ENCODE measurements around the gene RSRP1. TPM values are rescaled to one million over a fixed set of nuclear protein-coding genes. Genes with fewer than 3 reads are reported as not detected.

RSRP1 gene
- total and polyA plus RNA-seq, 2 of the 8 experiments (the other 6 are each of a cell fraction or from before 2014, with no cell fraction given), result 32.9 to 59.4 TPM

DNA sequence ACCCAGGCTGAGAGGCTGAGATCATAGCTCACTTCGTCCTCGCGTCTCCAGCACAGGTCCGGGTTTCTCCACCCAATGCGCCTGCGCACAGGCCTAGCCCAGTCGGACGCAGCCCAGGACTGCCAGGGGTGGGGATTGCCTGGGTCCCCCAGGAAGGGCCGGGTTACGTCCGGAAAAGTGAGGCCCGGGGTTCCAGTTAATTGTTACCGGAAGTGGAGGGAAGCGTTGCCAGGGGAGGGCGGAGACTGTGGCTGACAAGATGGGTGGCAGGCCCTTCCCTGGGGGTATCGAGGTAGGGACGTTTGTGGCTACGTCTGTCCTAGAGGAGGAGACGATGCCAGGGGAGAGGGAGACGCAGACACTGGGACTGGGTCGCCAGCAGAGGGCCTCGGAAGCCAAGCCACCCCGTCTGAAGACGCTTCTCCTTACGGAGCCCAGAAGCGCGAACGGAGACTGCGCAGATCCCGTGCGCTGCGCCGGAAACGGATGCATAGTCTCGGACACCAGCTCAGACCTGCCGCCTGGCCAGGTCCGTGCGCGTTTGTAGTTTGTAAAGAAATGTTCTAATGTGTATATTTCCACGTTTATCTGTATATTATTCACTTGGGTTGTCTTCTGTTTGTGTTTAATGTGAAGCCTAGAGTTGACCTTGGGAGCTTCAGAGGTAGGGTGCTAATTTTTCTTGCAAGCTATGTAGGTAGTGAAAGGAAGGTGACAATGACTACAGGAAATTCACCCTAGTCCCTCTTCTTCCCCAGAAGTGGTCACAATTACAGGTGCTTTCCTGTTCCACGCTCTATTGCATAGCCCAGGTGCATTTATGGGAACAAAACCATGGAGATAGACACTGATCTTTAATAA, 7.3 kb downstream of the RSRP1 start (continued):
- TF ChIP-seq CEBPB (IDR thresholded peaks at IDR 0.05; ENCODE audit: low read depth, low read length) (no peak), EZH2 (IDR thresholded peaks at IDR 0.05; ENCODE audit: low read depth, low read length, severe bottlenecking) (no peak), TAF1 (IDR thresholded peaks at IDR 0.05; ENCODE audit: low read depth, low read length) (peak; percentile 65), POU5F1 (IDR thresholded peaks at IDR 0.05; ENCODE audit: low read depth, low read length) (no peak), RFX5 (IDR thresholded peaks at IDR 0.05; ENCODE audit: borderline replicate concordance, low read depth, low read length) (no peak), TAF7 (optimal IDR thresholded peaks at IDR 0.05; ENCODE audit: borderline replicate concordance, low read depth, low read length) (peak; percentile 9), FOSL1 (IDR thresholded peaks at IDR 0.05; ENCODE audit: insufficient read depth, low read depth, low read length) (no peak), RNF2 (IDR thresholded peaks at IDR 0.05; ENCODE audit: borderline replicate concordance, low read depth, low read length, missing control alignments, poor library complexity, severe bottlenecking) (no peak), NANOG (IDR thresholded peaks at IDR 0.05; ENCODE audit: insufficient read depth, low read depth, low read length, poor library complexity, severe bottlenecking) (no peak), SAP30 (IDR thresholded peaks at IDR 0.05; ENCODE audit: insufficient read depth, insufficient replicate concordance, low read length) (peak; percentile 52), CHD2 (IDR thresholded peaks at IDR 0.05; ENCODE audit: low read length) (no peak; the same call in 1 of the 2 replicates), JUN (IDR thresholded peaks at IDR 0.05; ENCODE audit: low read depth, low read length) (no peak), TBP (IDR thresholded peaks at IDR 0.05; ENCODE audit: low read depth, low read length) (peak; percentile 51; the same call in 1 of the 2 replicates), GABPA (IDR thresholded peaks at IDR 0.05; ENCODE audit: borderline replicate concordance, insufficient read depth, low read length) (peak; percentile 80; the same call in 1 of the 2 replicates), JUND (IDR thresholded peaks at IDR 0.05; ENCODE audit: low read length) (peak; percentile 30; the same call in 1 of the 2 replicates), CTBP2 (IDR thresholded peaks at IDR 0.05; ENCODE audit: borderline replicate concordance, insufficient read depth, insufficient read length, low read length) (no peak), CBX5 (IDR thresholded peaks at IDR 0.05; ENCODE audit: low read depth, low read length) (no peak), KDM4A (IDR thresholded peaks at IDR 0.05; ENCODE audit: low read depth, low read length, severe bottlenecking) (peak; percentile 62), YY1 (IDR thresholded peaks at IDR 0.05; ENCODE audit: low read depth, low read length) (peak; percentile 81), RBBP5 (IDR thresholded peaks at IDR 0.05; ENCODE audit: borderline replicate concordance, low read depth, low read length) (no peak)
- TF ChIP-seq, protein P1, sequence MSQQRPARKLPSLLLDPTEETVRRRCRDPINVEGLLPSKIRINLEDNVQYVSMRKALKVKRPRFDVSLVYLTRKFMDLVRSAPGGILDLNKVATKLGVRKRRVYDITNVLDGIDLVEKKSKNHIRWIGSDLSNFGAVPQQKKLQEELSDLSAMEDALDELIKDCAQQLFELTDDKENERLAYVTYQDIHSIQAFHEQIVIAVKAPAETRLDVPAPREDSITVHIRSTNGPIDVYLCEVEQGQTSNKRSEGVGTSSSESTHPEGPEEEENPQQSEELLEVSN (IDR thresholded peaks at IDR 0.05), result 0 out of 2 replicates have a peak, but pooled peaks have one; percentile 12
